Breast epithelium (tissue), 4 donors: ENCODE results near the gene CNBD2. TPM values are rescaled to one million over a fixed set of nuclear protein-coding genes. Genes with fewer than 3 reads are reported as not detected.
"Not testable (repeated sequence)": the region's sequence is repeated elsewhere in the genome, so short reads cannot be mapped to it uniquely, and the experiment has no call there.

Source experiments
- DNase-seq, 2 donors: peaks; one replicate each; pipeline ENCODE4 v3.0.0-alpha.2; 2019; ENCODE audit warnings: low spot score in 2 of 2
- H3K27ac ChIP-seq, 2 donors: fragments of 200-600 bp; sonication (generic) in 1 of 2; one replicate each; pipeline ENCODE4 v1.5.1; 2016 to 2019; ENCODE audit warnings: mild to moderate bottlenecking in 1 of 2
- H3K27me3 ChIP-seq, 2 donors: fragments of 200-600 bp; sonication (generic) in 1 of 2; one replicate each; pipeline versions ENCODE4 v1.5.1 to v1.6.0; 2017 to 2019; ENCODE audit warnings: control low read depth in 1 of 2, mild to moderate bottlenecking in 1 of 2
- H3K36me3 ChIP-seq: fragments of 200-600 bp; one replicate; pipeline ENCODE4 v1.5.1; 2019
- H3K4me1 ChIP-seq, 2 donors: fragments of 200-600 bp; sonication (generic); one replicate each; pipeline ENCODE4 v1.5.1; 2016 to 2019; ENCODE audit warnings: control low read depth in 1 of 2
- H3K4me3 ChIP-seq, 3 donors: fragments of 200-600 bp; sonication (generic); 1 replicate in 2 of 3; 2 replicates in 1 of 3; pipeline ENCODE4 v1.5.1; 2016 to 2019; ENCODE audit warnings: mild to moderate bottlenecking in 3 of 3, moderate library complexity in 2 of 3
- H3K9me3 ChIP-seq, 2 donors: fragments of 200-600 bp; sonication (generic) in 1 of 2; one replicate each; pipeline ENCODE4 v1.5.1; 2016 to 2019; ENCODE audit warnings: control low read depth in 1 of 2
- POLR2A ChIP-seq: fragments of 450-650 bp; IDR thresholded peaks from one replicate; pipeline ENCODE4 v1.6.1; 2016; ENCODE audit warnings: antibody characterized with exemption, mild to moderate bottlenecking, moderate library complexity
- POLR2AphosphoS5 ChIP-seq, 3 donors: sonication (generic); formaldehyde crosslinking; IDR thresholded peaks; one replicate each; pipeline ENCODE4 v1.6.1; 2017; ENCODE audit warnings: antibody characterized with exemption in 3 of 3
- intact Hi-C: fragments of 100-400 bp; cut with DNase I; formaldehyde crosslinking; loops from one replicate; pipeline ENCODE4 v1.15.1; 2023; ENCODE audit warnings: low total_unique reads
- total RNA-seq, 3 donors: library from RNA; depleted of rRNA; stranded (reverse); fragments of >200 nt; gene quantifications; one replicate each; pipeline ENCODE4 v1.1.0, GENCODE V29; 2016
- TF ChIP-seq, protein P1 (sequence below), 3 donors: fragments of 450-650 bp; IDR thresholded peaks; one replicate each; pipeline ENCODE4 v1.5.1; 2016 to 2017; ENCODE audit warnings: antibody characterized with exemption in 3 of 3, mild to moderate bottlenecking in 3 of 3, moderate library complexity in 3 of 3

The CNBD2 gene
- total RNA-seq, 3 donors from 2014 or later, result 2.2 to 6.7 (median 2.3) TPM

DNA sequence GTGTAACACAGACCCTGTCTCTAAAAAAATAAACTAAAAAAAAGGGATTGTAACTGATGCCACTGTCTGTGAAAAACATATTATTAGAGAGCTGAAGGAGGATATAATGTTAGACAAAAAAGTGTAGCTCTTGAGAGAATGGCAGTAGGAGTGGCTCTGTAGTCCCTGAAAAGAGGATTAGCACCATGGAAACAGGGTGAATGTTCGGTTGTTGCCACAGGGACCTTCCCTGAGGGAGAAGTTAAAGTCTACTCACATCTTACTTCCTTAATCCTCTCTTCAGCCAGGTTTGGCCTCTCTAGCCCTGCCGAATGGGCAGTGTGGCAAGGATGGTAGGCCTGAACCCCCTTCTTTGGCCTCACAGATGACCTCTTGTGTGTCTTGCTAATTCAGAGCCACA, 26.1 kb upstream of the CNBD2 start:
- H3K9me3 ChIP-seq, result no peaks in the 10 kb centered on the region
- H3K4me3 ChIP-seq, result no peak overlapping the region
- intact Hi-C loops, result no loop called here
- DNase-seq, result no peak
- H3K36me3 ChIP-seq, result no peaks in the 10 kb centered on the region
- TF ChIP-seq POLR2AphosphoS5 (IDR thresholded peaks at IDR 0.05) (no peak), POLR2A (no peak)
- TF ChIP-seq, protein P1, sequence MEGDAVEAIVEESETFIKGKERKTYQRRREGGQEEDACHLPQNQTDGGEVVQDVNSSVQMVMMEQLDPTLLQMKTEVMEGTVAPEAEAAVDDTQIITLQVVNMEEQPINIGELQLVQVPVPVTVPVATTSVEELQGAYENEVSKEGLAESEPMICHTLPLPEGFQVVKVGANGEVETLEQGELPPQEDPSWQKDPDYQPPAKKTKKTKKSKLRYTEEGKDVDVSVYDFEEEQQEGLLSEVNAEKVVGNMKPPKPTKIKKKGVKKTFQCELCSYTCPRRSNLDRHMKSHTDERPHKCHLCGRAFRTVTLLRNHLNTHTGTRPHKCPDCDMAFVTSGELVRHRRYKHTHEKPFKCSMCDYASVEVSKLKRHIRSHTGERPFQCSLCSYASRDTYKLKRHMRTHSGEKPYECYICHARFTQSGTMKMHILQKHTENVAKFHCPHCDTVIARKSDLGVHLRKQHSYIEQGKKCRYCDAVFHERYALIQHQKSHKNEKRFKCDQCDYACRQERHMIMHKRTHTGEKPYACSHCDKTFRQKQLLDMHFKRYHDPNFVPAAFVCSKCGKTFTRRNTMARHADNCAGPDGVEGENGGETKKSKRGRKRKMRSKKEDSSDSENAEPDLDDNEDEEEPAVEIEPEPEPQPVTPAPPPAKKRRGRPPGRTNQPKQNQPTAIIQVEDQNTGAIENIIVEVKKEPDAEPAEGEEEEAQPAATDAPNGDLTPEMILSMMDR (IDR thresholded peaks at IDR 0.05), result no peak
- no peaks in the 10 kb centered on the region for H3K27me3 ChIP-seq
- H3K4me1 ChIP-seq, result no peaks in the 10 kb centered on the region
- H3K27ac ChIP-seq, result no peak overlapping the region

DNA sequence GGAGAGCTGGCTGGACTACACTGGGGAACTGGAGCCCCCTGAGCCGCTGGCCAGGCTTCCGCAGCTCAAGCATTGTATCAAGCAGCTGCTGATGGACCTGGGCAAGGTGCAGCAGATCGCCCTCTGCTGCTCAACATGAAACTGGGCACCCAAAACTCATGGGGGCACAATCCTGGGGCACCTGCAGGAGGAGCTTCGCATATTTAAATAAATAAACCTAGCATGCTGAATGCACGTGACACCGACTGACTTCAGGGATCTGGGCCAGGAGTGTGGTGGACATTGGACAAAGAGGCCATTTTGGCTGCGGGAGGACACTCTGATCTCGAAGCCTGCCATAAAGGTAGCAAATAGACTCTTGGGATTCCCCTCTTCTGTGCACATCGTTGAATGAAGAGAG, 20.9 kb upstream of the CNBD2 start:
- TF ChIP-seq, protein P1 (IDR thresholded peaks at IDR 0.05), result no peak
- no peak for TF ChIP-seq POLR2AphosphoS5 (IDR thresholded peaks at IDR 0.05)
- TF ChIP-seq POLR2A, result no peak
- H3K4me1 ChIP-seq, result peaks cover 4 to 7% of the 10 kb centered on the region in 2 donors
- H3K9me3 ChIP-seq, result no peaks in the 10 kb centered on the region
- H3K27me3 ChIP-seq, result no peaks in the 10 kb centered on the region
- DNase-seq, result no peak
- intact Hi-C loops, result no loop called here
- H3K4me3 ChIP-seq, result no peak overlapping the region
- H3K27ac ChIP-seq, result no peak overlapping the region
- H3K36me3 ChIP-seq, result no peaks in the 10 kb centered on the region

DNA sequence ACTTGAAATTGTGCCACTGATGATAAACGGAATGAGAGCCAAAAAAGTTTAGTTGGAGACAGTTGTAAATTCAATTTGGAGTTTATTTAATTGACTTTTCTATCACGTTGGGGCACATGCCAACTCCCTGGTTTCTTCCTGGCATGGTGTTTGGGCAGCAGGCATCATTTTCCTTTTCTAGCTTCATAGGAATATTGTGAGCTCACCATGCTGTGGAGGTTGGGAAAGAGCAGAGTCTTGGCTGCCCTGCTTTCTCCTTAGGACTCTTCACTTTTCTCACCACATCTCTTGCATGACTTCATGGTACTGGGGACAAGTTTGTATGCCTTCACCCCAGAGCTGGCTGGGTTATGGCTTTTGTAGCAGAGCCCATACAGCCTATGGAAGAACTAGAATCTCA, 20.5 kb upstream of the CNBD2 start:
- Histone ChIP-seq H3K4me3 (no peak overlapping the region), H3K27me3 (no peaks in the 10 kb centered on the region), H3K9me3 (no peaks in the 10 kb centered on the region), H3K27ac (no peak overlapping the region), H3K36me3 (no peaks in the 10 kb centered on the region), H3K4me1 (peaks cover 4 to 11% of the 10 kb centered on the region in 2 donors)
- TF ChIP-seq POLR2AphosphoS5 (IDR thresholded peaks at IDR 0.05) (no peak), POLR2A (no peak)
- TF ChIP-seq, protein P1 (IDR thresholded peaks at IDR 0.05), result no peak
- DNase-seq, result no peak
- intact Hi-C loops, result no loop called here

DNA sequence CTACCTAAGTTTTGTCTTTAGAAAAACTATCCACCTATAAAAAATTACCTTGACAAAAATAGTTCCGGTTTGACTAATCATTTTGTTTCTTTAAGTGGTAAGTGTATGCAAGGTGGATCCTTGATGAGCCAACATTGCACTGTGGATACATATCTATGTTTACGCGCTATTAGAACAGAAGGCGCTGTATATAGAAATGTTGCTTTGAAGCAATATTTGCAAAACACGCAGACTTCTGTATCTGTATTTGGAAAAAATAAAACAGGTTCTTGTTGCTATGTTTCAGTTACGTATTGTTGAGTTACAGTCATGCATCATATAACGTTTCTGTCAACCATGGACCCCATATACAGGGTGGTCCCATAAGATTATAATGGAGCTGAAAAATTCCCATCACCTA, 18.3 kb upstream of the CNBD2 start:
- TF ChIP-seq, protein P1 (IDR thresholded peaks at IDR 0.05), result no peak
- TF ChIP-seq POLR2AphosphoS5 (IDR thresholded peaks at IDR 0.05) (no peak), POLR2A (no peak)
- Histone ChIP-seq H3K27ac (no peak overlapping the region), H3K27me3 (no peaks in the 10 kb centered on the region), H3K36me3 (no peaks in the 10 kb centered on the region), H3K4me1 (peaks cover 4 to 12% of the 10 kb centered on the region in 2 donors), H3K9me3 (no peaks in the 10 kb centered on the region), H3K4me3 (no peak overlapping the region)
- intact Hi-C loops, result no loop called here
- no peak for DNase-seq

DNA sequence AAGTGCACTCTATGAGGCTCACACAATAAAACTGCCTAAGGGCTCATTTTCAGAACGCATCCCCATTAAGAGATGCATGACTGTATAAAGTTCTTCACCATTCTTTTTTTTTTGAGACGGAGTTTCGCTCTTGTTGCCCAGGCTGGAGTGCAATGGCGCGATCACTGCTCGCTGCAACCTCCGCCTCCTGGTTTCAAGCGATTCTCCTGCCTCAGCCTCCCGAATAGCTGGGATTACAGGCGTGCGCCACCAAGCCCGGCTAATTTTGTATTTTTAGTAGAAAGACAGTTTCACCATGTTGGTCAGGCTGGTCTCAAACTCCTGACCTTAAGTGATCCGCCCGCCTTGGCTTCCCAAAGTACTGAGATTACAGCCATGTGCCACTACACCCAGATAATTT, 16.3 kb upstream of the CNBD2 start:
- intact Hi-C loops, H3K27me3 ChIP-seq, H3K9me3 ChIP-seq, DNase-seq, H3K4me3 ChIP-seq, H3K36me3 ChIP-seq: not testable (repeated sequence)
- H3K4me1 ChIP-seq, result peaks cover 4 to 12% of the 10 kb centered on the region in 2 donors
- peak overlapping the region; percentile 98 to 99 for H3K27ac ChIP-seq
